Calu3 (cell line): Measurements from ENCODE around the gene TGM1. TPM values are rescaled to one million over a fixed set of nuclear protein-coding genes. Genes with fewer than 3 reads are reported as not detected.

Experiments used
- BruUV-seq: library from RNA; stranded (reverse); fragments of 400-500 nt; replicated peaks from 2 replicates; lab custom pipeline; 2021; lab: Mats Ljungman, UMichigan
- CTCF ChIA-PET: fragments of 300-600 bp; sonication (Branson Sonifier 250); formaldehyde crosslinking; loops from one replicate; lab custom pipeline; 2022; ENCODE audit warnings: antibody characterized with exemption; lab: Charles Lee
- DNase-seq: peaks from one replicate; pipeline ENCODE4 v3.0.0; 2022
- H3K27ac Mint-ChIP-seq: one replicate; pipeline ENCODE4 v1.8.0; 2022; ENCODE audit warnings: mixed read lengths; ENCODE audit not compliant: unreplicated experiment
- H3K27me3 Mint-ChIP-seq: one replicate; pipeline ENCODE4 v1.8.0; 2022; ENCODE audit warnings: mixed read lengths; ENCODE audit not compliant: unreplicated experiment
- H3K36me3 Mint-ChIP-seq: one replicate; pipeline ENCODE4 v1.8.0; 2022; ENCODE audit warnings: mild to moderate bottlenecking, moderate library complexity, mixed read lengths; ENCODE audit not compliant: insufficient read depth, unreplicated experiment
- H3K4me1 Mint-ChIP-seq: one replicate; pipeline ENCODE4 v1.8.0; 2022; ENCODE audit warnings: mild to moderate bottlenecking, low read depth, mixed read lengths; ENCODE audit not compliant: unreplicated experiment
- H3K4me3 Mint-ChIP-seq: one replicate; pipeline ENCODE4 v1.8.0; 2022; ENCODE audit warnings: mild to moderate bottlenecking, low read depth, moderate library complexity, mixed read lengths; ENCODE audit not compliant: unreplicated experiment
- H3K9me3 Mint-ChIP-seq: one replicate; pipeline ENCODE4 v1.8.0; 2022; ENCODE audit warnings: low read depth, mixed read lengths; ENCODE audit not compliant: unreplicated experiment
- CTCF ChIP-seq: fragments of 200-600 bp; IDR thresholded peaks from one replicate; pipeline ENCODE4 v1.8.0; 2022; ENCODE audit warnings: antibody characterized with exemption; ENCODE audit not compliant: unreplicated experiment
- intact Hi-C: fragments of 100-400 bp; cut with micrococcal nuclease; formaldehyde crosslinking; loops from one replicate; pipeline ENCODE4 v1.10.0; 2022; ENCODE audit not compliant: unreplicated experiment
- total RNA-seq: library from RNA; stranded (reverse); gene quantifications from 2 replicates; pipeline ENCODE4 v1.2.3, GENCODE V29; 2022

The TGM1 gene
- total RNA-seq, 1 experiment from 2014 or later: 4.5 TPM

- Mint-ChIP-seq H3K9me3 (no peaks in the 10 kb centered on the region), H3K36me3 (peaks cover 8% of the 10 kb centered on the region), H3K27ac (no peak overlapping the region), H3K4me3 (no peak overlapping the region), H3K4me1 (peaks cover 14% of the 10 kb centered on the region), H3K27me3 (no peaks in the 10 kb centered on the region)
- BruUV-seq: no TSS peak
- no peak for TF ChIP-seq CTCF
- intact Hi-C loops: no loop called here
- CTCF ChIA-PET: interaction anchor here (1.3 kb wide), 1 partner anchor 49 kb away, joined by 4 read pairs; no protein-coding TSS in a partner anchor
- no peak for DNase-seq
Measured at GRCh38 chr14:24292118-24292807, 29.3 kb upstream of the TGM1 start.

- BruUV-seq: no TSS peak
- Mint-ChIP-seq H3K4me1 (peaks cover 8% of the 10 kb centered on the region), H3K4me3 (no peak overlapping the region), H3K27me3 (no peaks in the 10 kb centered on the region), H3K9me3 (no peaks in the 10 kb centered on the region), H3K36me3 (peaks cover 2% of the 10 kb centered on the region), H3K27ac (no peak overlapping the region)
- TF ChIP-seq CTCF: no peak
- CTCF ChIA-PET: no interaction called here
- no peak for DNase-seq
- intact Hi-C loops: no loop called here
Measured at GRCh38 chr14:24291446-24292117, 28.6 kb upstream of the TGM1 start.

GRCh38 chr14:24290746-24291145 lies 27.8 kb upstream of the TGM1 start:
- BruUV-seq: no TSS peak
- Mint-ChIP-seq H3K36me3 (no peaks in the 10 kb centered on the region), H3K27me3 (no peaks in the 10 kb centered on the region), H3K4me1 (no peaks in the 10 kb centered on the region), H3K9me3 (no peaks in the 10 kb centered on the region), H3K27ac (no peak overlapping the region), H3K4me3 (no peak overlapping the region)
- DNase-seq: no peak
- CTCF ChIA-PET: no interaction called here
- intact Hi-C loops: no loop called here
- no peak for TF ChIP-seq CTCF

- H3K27me3 Mint-ChIP-seq: no peaks in the 10 kb centered on the region
- BruUV-seq: no TSS peak
- H3K27ac Mint-ChIP-seq: no peak overlapping the region
- no peaks in the 10 kb centered on the region for H3K4me1 Mint-ChIP-seq
- intact Hi-C loops: no loop called here
- DNase-seq: no peak
- no peak overlapping the region for H3K4me3 Mint-ChIP-seq
- CTCF ChIA-PET: no interaction called here
- no peaks in the 10 kb centered on the region for H3K36me3 Mint-ChIP-seq
- TF ChIP-seq CTCF: no peak
- H3K9me3 Mint-ChIP-seq: no peaks in the 10 kb centered on the region
Measured at GRCh38 chr14:24289649-24290280, 26.8 kb upstream of the TGM1 start.
